Activated CD4-positive, alpha-beta T cell treated with anti-CD3 and anti-CD28 coated beads, Interleukin-10, Interleukin-2, amounts not matched to agents 100 ng/mL and 50 ng/mL, durations not matched to agents 16 hours and 8 hours (primary cell): ENCODE data around the gene TMEM175.
A peak's percentile ranks its signal among the peaks of the same experiment; 100 is the strongest.
"Not testable (repeated sequence)": the region's sequence is repeated elsewhere in the genome, so short reads cannot be mapped to it uniquely, and the experiment has no call there.

Experiments
- DNase-seq: peaks from one replicate; pipeline ENCODE4 v3.0.0-alpha.2; 2020

The TMEM175 gene

GRCh38 chr4:917992-918391, 14.3 kb upstream of the TMEM175 start:
- DNase-seq, result no peak

- DNase-seq, result not testable (repeated sequence)
Observed at GRCh38 chr4:918591-918990, 13.7 kb upstream of the TMEM175 start.

GRCh38 chr4:919004-919680, 13.1 kb upstream of the TMEM175 start:
- not testable (repeated sequence) for DNase-seq

DNA sequence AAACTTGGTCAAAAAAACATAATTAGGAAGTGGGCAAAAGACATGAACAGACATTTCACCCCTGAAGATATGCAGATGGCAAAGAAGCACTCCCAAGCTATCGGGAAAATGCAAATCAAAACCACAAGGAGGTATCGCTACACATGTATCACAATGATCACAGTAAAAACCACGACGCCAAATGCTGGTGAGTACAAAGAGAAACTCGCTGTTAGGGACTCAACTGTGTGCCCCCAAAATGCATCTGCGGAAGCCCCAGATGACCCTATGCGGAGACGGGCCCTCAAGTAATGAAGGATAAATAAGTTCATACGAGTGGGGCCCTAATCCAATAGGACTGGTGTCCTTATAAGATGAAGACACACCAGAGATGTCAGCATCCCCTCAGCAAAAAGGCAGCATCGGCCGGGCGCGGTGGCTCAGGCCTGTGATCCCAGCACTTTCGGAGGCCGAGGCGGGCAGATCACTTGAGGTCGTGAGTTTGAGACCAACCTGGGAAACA, 10.4 kb upstream of the TMEM175 start:
- peak; percentile 65 for DNase-seq

- DNase-seq, result peak; percentile 49
Observed at GRCh38 chr4:924107-925096, 7.9 kb upstream of the TMEM175 start.

- no peak for DNase-seq
Observed at GRCh38 chr4:925171-925570, 7.1 kb upstream of the TMEM175 start.

DNA sequence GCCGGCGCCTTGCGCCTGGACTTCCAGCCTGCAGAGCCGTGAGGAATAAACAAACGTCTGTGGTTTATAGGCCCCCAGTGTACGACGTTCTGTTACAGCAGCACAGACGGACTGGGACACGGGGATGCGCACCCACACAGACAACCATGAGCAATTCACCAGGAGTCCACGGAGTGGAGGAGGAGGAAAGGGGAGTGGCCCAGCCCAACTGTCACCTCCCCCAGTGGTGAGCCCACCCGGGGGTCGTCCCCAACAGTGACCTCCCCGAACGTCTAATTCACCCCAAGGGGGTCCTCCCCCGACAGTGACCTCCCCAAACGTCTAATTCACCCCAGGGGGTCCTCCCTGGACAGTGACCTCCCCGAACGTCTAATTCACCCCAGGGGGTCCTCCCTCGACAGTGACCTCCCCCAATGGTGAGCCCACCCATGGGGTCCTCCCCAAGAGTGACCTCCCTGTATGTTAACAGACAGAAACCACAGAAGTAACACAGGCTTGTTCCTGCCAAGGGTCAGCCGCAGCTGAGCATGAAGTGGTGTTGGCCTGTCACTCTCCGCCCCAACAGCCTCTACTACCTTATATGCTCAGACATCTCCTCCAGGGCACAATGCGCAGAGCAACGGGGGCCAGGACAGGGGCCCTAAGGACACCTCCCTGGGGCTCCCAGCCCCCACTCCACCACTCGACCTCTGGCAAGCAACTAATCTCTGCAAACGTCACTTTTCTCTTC, 6.3 kb upstream of the TMEM175 start:
- DNase-seq, result no peak

DNA sequence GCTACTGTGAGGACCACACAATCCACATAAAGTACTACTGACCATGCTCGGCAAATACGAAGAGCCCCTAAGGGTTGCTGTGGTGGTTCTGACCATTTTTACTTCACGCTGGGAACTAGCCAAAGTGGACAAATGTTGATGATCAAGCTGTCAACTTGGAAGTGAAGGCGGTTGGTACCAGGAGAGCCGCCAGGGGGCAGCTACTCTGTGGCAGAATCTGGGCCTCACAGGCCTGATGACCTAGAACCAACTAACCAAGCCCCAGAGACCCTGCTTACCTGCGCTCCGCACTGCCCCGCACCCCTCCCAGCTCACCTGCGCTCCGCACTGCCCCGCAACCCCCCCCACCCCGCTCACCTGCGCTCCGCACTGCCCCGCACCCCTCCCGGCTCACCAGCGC, 5.7 kb upstream of the TMEM175 start:
- DNase-seq, result no peak

DNA sequence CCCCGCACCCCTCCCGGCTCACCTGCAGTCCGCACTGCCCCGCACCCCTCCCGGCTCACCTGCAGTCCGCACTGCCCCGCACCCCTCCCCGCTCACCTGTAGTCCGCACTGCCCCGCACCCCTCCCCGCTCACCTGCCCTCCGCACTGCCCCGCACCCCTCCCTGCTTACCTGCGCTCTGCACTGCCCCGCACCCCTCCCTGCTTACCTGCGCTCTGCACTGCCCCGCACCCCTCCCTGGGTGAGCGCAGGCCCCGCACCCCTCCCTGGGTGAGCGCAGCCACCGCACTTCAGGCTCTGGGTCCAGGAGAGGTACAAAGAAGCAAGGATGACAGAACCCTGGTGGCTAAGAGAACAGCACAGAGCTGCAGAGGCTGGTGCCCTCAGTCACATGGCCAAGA, 4.7 kb upstream of the TMEM175 start:
- DNase-seq, result not testable (repeated sequence)

DNA sequence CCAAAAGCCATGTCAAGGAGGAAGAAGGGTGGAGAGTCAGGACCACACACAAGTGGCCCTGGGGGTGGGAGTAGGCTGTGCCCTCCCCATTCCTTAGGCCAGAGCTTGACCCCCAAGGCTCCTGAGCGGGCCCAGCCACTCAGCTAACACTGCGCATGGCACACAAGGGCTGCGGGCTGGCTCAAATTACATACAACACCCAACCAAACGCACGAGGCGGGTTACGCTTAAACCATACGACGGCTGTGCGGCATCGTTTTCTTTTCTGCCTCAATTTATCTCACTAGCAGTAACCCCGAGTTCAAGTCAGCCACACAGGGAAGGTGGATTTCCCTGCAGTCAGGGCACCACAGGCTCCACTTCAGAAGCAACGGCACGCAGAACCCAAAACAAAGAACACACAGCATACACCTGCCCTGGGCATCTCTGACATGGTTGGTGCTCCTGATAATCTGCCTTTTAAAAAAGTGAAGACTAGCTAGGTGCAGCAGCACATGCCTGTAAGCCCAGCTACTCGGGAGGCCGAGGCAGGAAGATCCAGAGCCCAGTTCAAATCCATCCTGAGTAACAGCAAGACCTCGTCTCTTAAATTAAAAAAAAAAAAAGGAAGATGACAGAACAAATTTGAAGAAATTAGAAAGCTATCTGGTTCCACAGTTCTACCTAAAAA, 3.0 kb upstream of the TMEM175 start:
- no peak for DNase-seq

- DNase-seq, result no peak
Observed at GRCh38 chr4:930028-930551, 2.2 kb upstream of the TMEM175 start.

GRCh38 chr4:930827-931193, 1.4 kb upstream of the TMEM175 start:
- no peak for DNase-seq

DNA sequence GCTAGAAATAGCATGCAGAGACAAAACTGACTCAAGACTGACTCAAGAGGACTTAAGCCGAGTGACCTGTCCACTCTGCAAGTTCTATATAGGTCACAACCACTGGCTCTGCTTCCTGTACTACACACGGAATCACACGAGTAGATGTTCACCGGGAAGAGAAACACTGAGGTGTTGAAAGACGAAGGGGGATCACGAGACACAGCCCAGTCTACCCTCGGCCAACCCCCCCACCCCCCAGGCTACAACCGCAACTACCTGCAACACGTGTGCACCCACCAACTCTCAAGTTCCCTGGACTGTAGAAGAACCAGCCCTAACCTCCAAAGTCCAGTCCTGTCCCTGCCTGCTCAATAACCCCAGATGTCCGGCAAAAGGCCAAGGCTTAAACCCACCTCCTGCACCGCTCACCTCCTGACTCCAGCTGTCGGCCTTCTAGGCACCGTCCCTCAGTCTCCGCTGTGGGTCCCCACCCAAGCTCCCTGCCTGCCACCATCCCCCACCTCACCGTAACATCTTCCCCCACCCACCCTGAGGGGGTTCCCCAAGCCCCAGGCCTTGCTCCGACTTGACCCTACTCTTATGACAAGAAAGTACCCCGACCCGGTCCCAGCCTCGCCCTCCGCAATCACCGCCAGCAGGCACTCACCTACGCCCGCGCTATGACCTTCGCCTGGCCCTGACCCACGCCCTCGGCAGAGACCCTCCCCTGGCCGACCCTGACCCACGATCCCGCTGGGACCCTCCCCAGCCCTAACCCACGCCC, 883 bp upstream of the TMEM175 start:
- DNase-seq, result no peak

DNA sequence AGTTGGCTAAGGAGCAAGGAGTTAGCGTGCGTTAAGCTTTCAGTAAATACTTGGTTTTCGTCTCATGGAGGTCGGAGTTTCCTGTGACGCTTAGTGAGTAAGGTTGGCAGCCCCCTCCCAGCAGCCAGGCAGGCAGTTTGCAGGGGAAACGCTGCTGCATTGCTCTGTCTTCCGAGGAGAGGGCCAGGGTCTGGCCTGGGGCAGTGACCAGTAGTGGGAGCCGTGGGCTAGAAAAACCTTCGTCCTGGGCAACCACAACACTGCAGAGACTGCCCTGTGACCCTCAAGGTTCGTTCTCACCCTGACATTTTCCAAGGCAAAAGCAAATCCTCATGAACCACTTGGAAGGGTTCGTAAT, 432 bp downstream of the TMEM175 start:
- DNase-seq, result no peak

- DNase-seq, result not testable (repeated sequence)
Observed at GRCh38 chr4:939508-939907, 7.2 kb downstream of the TMEM175 start.

GRCh38 chr4:945274-946102, 13.2 kb downstream of the TMEM175 start:
- no peak for DNase-seq

GRCh38 chr4:946103-946450, 13.8 kb downstream of the TMEM175 start:
- DNase-seq, result no peak

GRCh38 chr4:946517-947471, 14.5 kb downstream of the TMEM175 start:
- DNase-seq, result no peak

DNA sequence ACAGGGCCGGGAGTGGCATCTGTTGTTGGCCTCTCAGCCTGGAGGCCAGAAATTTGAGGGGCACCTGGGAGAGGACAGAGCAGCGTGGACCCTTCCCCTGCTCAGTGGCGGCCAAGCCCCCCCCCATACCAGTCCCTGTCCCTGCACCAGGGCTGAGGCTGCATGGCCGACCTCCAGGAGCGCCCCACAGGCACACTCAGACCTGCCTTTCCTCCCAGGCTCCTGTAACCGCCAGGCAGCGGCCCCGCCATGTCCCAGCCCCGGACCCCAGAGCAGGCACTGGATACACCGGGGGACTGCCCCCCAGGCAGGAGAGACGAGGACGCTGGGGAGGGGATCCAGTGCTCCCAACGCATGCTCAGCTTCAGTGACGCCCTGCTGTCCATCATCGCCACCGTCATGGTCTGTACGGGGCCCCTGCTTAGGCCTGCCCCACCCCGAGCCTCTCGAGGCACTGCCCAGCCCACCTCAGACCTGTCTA, 15.3 kb downstream of the TMEM175 start:
- DNase-seq, result no peak
